Hepatocyte (in vitro differentiated cells): Measurements from ENCODE around the gene KRTAP5-4.
"Not testable (repeated sequence)": the region's sequence is repeated elsewhere in the genome, so short reads cannot be mapped to it uniquely, and the experiment has no call there.

Experiments used
- EZH2 ChIP-seq: fragments of 200-600 bp; sonication (generic); IDR thresholded peaks from 2 replicates; pipeline ENCODE4 v1.6.1; 2016; ENCODE audit warnings: antibody characterized with exemption, mild to moderate bottlenecking, borderline replicate concordance
- EZH2phosphoT487 ChIP-seq: fragments of 200-600 bp; sonication (generic); IDR thresholded peaks from one replicate; pipeline ENCODE4 v1.6.1; 2018; ENCODE audit warnings: antibody characterized with exemption, mild to moderate bottlenecking, low read depth, moderate library complexity; ENCODE audit not compliant: unreplicated experiment, severe bottlenecking
- TF ChIP-seq, protein P1 (sequence below): fragments of 200-600 bp; sonication (generic); IDR thresholded peaks from 2 replicates; pipeline ENCODE4 v1.5.1; 2016; ENCODE audit warnings: antibody characterized with exemption, mild to moderate bottlenecking; ENCODE audit not compliant: poor library complexity

DNA sequence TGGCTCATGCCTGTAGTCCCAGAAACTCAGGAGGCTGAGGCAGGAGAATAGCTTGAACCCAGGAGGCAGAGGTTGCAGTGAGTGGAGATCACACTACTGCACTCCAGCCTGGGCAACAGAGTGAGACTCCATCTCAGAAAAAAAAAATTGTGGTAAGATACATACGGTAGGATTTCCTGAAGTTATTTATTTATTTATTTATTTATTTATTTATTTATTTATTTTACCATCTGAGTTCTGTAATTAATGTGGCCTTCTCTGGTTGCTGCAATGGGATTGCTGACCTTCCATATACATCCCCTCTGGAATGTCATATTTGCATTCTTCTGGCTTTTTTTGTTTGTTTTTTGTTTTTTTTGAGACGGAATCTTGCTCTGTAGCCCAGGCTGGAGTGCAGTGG lies 39.0 kb downstream of the KRTAP5-4 start:
- TF ChIP-seq EZH2phosphoT487, EZH2: not testable (repeated sequence)
- TF ChIP-seq, protein P1, sequence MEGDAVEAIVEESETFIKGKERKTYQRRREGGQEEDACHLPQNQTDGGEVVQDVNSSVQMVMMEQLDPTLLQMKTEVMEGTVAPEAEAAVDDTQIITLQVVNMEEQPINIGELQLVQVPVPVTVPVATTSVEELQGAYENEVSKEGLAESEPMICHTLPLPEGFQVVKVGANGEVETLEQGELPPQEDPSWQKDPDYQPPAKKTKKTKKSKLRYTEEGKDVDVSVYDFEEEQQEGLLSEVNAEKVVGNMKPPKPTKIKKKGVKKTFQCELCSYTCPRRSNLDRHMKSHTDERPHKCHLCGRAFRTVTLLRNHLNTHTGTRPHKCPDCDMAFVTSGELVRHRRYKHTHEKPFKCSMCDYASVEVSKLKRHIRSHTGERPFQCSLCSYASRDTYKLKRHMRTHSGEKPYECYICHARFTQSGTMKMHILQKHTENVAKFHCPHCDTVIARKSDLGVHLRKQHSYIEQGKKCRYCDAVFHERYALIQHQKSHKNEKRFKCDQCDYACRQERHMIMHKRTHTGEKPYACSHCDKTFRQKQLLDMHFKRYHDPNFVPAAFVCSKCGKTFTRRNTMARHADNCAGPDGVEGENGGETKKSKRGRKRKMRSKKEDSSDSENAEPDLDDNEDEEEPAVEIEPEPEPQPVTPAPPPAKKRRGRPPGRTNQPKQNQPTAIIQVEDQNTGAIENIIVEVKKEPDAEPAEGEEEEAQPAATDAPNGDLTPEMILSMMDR: not testable (repeated sequence)
